ENCODE data around the gene UNC5C.

DNA sequence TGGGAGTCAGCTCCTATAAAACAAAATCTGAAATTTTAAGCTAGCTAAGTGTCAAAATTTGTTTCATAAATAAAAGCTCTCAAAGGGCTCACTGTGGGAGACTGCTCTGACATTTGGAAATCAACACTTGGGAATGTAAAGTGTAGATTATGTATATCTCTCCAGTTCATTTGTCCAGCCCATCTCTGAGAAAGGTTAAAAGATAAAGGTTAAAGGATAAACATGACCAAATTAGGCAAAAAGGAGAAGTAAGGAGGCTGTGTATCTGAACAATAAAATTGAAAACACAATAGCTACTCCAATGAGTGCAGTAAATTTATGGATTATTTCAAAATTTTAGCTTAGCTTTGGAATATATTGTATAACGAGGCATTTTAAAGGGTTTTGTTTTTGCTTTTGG, 304.9 kb downstream of the UNC5C start:
- TF ChIP-seq CTCF (IDR thresholded peaks at IDR 0.05) = no peak
- TF ChIP-seq POLR2A (IDR thresholded peaks at IDR 0.05) = no peak
